EH (cell line): Measurements from ENCODE around the gene HELZ2.

Experiments
- DNase-seq: peaks from one replicate; pipeline ENCODE4 v3.0.0-alpha.2; 2015; ENCODE audit warnings: low read depth

Gene HELZ2

GRCh38 chr20:63538204-63539091 lies 35.6 kb downstream of the HELZ2 start:
- no peak for DNase-seq

- peak; percentile 92 for DNase-seq
Measured at GRCh38 chr20:63537525-63538203, 36.4 kb downstream of the HELZ2 start.

GRCh38 chr20:63536997-63537524 lies 37.0 kb downstream of the HELZ2 start, which contains the start of gene PTK6:
Gene PTK6 (minus strand): TSS chr20:63537376. CDS start chr20:63537314, 62 bp downstream.
- DNase-seq: no peak

- peak; percentile 28 for DNase-seq
Measured at GRCh38 chr20:63536241-63536977, 37.6 kb downstream of the HELZ2 start.

- no peak for DNase-seq
Measured at GRCh38 chr20:63534831-63535651, 39.0 kb downstream of the HELZ2 start.

- DNase-seq: no peak
Measured at GRCh38 chr20:63534427-63534830, 39.6 kb downstream of the HELZ2 start.

GRCh38 chr20:63533871-63534393 lies 40.1 kb downstream of the HELZ2 start:
- no peak for DNase-seq

GRCh38 chr20:63533388-63533787 lies 40.7 kb downstream of the HELZ2 start:
- no peak for DNase-seq

GRCh38 chr20:63532449-63532971 lies 41.5 kb downstream of the HELZ2 start:
- no peak for DNase-seq

GRCh38 chr20:63531686-63532448 lies 42.2 kb downstream of the HELZ2 start:
- no peak for DNase-seq

GRCh38 chr20:63530788-63531160 lies 43.3 kb downstream of the HELZ2 start:
- no peak for DNase-seq

- no peak for DNase-seq
Measured at GRCh38 chr20:63529861-63530787, 43.9 kb downstream of the HELZ2 start.

GRCh38 chr20:63529180-63529860 lies 44.7 kb downstream of the HELZ2 start:
- no peak for DNase-seq

GRCh38 chr20:63527184-63527583 lies 46.9 kb downstream of the HELZ2 start:
- DNase-seq: no peak

- DNase-seq: no peak
Measured at GRCh38 chr20:63525971-63526370, 48.1 kb downstream of the HELZ2 start.

GRCh38 chr20:63525185-63525584 lies 48.9 kb downstream of the HELZ2 start:
- no peak for DNase-seq
